ENCODE measurements around the gene SLC10A3.

The SLC10A3 gene

GRCh38 chrX:154450312-154450711, 40.1 kb downstream of the SLC10A3 start:
- Histone ChIP-seq H3K9ac (no peak overlapping the region), H3K79me2 (ENCODE audit: insufficient read depth, low read depth) (no peaks in the 10 kb centered on the region), H4K20me1 (ENCODE audit: insufficient read depth) (no peaks in the 10 kb centered on the region), H3K4me2 (no peak overlapping the region), H3K27me3 (ENCODE audit: insufficient read depth, low read depth) (no peaks in the 10 kb centered on the region), H3K36me3 (ENCODE audit: insufficient read depth) (no peaks in the 10 kb centered on the region), H3K4me1 (ENCODE audit: low read depth, poor library complexity, severe bottlenecking) (no peaks in the 10 kb centered on the region), H3K27ac (no peak overlapping the region), H2AFZ (ENCODE audit: low read depth) (no peak overlapping the region), H3K4me3 (IDR thresholded peaks at IDR 0.05; ENCODE audit: insufficient read depth, low read depth, low read length) (no peak overlapping the region)
- TF ChIP-seq CTCF (conservative IDR thresholded peaks at IDR 0.05; ENCODE audit: low read depth, low read length): no peak

GRCh38 chrX:154449618-154450017, 40.8 kb downstream of the SLC10A3 start:
- no peak overlapping the region for H3K9ac ChIP-seq
- no peak for TF ChIP-seq CTCF (conservative IDR thresholded peaks at IDR 0.05; ENCODE audit: low read depth, low read length)
- no peak overlapping the region for H3K4me3 ChIP-seq (IDR thresholded peaks at IDR 0.05; ENCODE audit: insufficient read depth, low read depth, low read length)
- no peaks in the 10 kb centered on the region for H3K36me3 ChIP-seq (ENCODE audit: insufficient read depth)
- no peaks in the 10 kb centered on the region for H3K27me3 ChIP-seq (ENCODE audit: insufficient read depth, low read depth)
- no peaks in the 10 kb centered on the region for H3K4me1 ChIP-seq (ENCODE audit: low read depth, poor library complexity, severe bottlenecking)
- H3K27ac ChIP-seq: no peak overlapping the region
- H2AFZ ChIP-seq (ENCODE audit: low read depth): no peak overlapping the region
- H3K79me2 ChIP-seq (ENCODE audit: insufficient read depth, low read depth): no peaks in the 10 kb centered on the region
- no peaks in the 10 kb centered on the region for H4K20me1 ChIP-seq (ENCODE audit: insufficient read depth)
- no peak overlapping the region for H3K4me2 ChIP-seq

GRCh38 chrX:154448484-154448883, 41.9 kb downstream of the SLC10A3 start:
- H3K27ac ChIP-seq: no peak overlapping the region
- H4K20me1 ChIP-seq (ENCODE audit: insufficient read depth): no peaks in the 10 kb centered on the region
- H3K27me3 ChIP-seq (ENCODE audit: insufficient read depth, low read depth): no peaks in the 10 kb centered on the region
- no peak overlapping the region for H3K4me3 ChIP-seq (IDR thresholded peaks at IDR 0.05; ENCODE audit: insufficient read depth, low read depth, low read length)
- no peak for TF ChIP-seq CTCF (conservative IDR thresholded peaks at IDR 0.05; ENCODE audit: low read depth, low read length)
- no peak overlapping the region for H2AFZ ChIP-seq (ENCODE audit: low read depth)
- H3K36me3 ChIP-seq (ENCODE audit: insufficient read depth): no peaks in the 10 kb centered on the region
- no peak overlapping the region for H3K9ac ChIP-seq
- H3K4me1 ChIP-seq (ENCODE audit: low read depth, poor library complexity, severe bottlenecking): peaks cover 2% of the 10 kb centered on the region
- no peaks in the 10 kb centered on the region for H3K79me2 ChIP-seq (ENCODE audit: insufficient read depth, low read depth)
- no peak overlapping the region for H3K4me2 ChIP-seq

GRCh38 chrX:154446430-154446829, 44.0 kb downstream of the SLC10A3 start:
- Histone ChIP-seq H3K4me3 (IDR thresholded peaks at IDR 0.05; ENCODE audit: insufficient read depth, low read depth, low read length) (no peak overlapping the region), H3K27ac (no peak overlapping the region), H2AFZ (ENCODE audit: low read depth) (no peak overlapping the region), H3K4me2 (no peak overlapping the region), H4K20me1 (ENCODE audit: insufficient read depth) (no peaks in the 10 kb centered on the region), H3K36me3 (ENCODE audit: insufficient read depth) (no peaks in the 10 kb centered on the region), H3K4me1 (ENCODE audit: low read depth, poor library complexity, severe bottlenecking) (peaks cover 3% of the 10 kb centered on the region), H3K79me2 (ENCODE audit: insufficient read depth, low read depth) (no peaks in the 10 kb centered on the region), H3K9ac (no peak overlapping the region), H3K27me3 (ENCODE audit: insufficient read depth, low read depth) (no peaks in the 10 kb centered on the region)
- no peak for TF ChIP-seq CTCF (conservative IDR thresholded peaks at IDR 0.05; ENCODE audit: low read depth, low read length)
